Mucosa of gallbladder (tissue), 1 donor: ENCODE results near the gene CXCR1. TPM values are rescaled to one million over a fixed set of nuclear protein-coding genes. Genes with fewer than 3 reads are reported as not detected.
"Not testable (repeated sequence)": the region's sequence is repeated elsewhere in the genome, so short reads cannot be mapped to it uniquely, and the experiment has no call there.

ENCODE experiments used
- DNase-seq: peaks from one replicate; pipeline ENCODE4 v3.0.0-alpha.2; 2020; ENCODE audit warnings: low spot score
- total RNA-seq: library from RNA; stranded (reverse); gene quantifications from one replicate; pipeline ENCODE4 v1.2.1, GENCODE V29; 2021
- donor health status: DM: no; HTN: no; CAD: no.

Gene CXCR1
- total RNA-seq, 1 donor from 2014 or later: not detected

GRCh38 chr2:218161644-218162043, 5.1 kb downstream of the CXCR1 start:
- DNase-seq: no peak

DNA sequence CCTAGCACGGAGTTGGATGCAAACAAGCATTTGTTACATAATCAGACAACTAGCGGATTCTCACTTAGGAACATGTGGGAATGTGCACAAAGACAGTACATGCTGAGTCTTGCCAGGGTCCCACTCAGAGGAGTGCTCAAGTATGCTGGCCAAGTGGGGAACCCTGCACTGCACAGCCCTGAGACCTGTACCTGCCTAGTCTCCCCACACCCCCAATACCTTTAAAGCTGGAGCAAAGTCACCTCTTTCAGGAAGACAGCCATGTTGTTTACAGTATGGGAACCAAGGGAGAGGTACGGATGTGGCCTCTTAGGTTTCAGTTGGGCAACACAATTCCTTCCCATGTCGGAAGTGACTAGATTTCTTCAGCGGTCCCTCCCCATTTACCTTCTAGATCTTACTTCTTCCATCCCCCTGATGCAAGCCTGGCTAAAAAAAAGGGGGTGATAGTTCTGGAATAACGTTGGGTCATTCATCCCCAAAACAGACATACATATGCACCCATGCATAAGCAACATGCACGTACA, 10.7 kb downstream of the CXCR1 start:
- no peak for DNase-seq

GRCh38 chr2:218152777-218153176, 14.0 kb downstream of the CXCR1 start:
- no peak for DNase-seq

DNA sequence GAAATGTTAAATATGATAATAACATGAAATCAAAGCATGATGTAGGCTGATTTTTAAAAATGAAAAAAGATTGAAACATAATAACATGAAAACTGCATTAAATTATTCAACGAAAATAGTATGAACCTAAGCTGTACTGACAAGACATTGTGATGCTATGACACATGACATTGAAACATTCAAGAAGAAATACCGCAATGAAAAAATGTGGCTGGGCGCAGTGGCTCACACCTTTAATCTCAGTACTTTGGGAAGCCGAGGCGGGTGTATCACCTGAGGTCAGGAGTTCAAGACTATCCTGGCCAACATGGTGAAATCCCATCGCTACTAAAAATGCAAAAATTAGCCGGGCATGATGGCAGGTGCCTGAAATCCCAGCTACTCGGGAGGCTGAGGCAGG, 14.6 kb downstream of the CXCR1 start:
- no peak for DNase-seq

DNA sequence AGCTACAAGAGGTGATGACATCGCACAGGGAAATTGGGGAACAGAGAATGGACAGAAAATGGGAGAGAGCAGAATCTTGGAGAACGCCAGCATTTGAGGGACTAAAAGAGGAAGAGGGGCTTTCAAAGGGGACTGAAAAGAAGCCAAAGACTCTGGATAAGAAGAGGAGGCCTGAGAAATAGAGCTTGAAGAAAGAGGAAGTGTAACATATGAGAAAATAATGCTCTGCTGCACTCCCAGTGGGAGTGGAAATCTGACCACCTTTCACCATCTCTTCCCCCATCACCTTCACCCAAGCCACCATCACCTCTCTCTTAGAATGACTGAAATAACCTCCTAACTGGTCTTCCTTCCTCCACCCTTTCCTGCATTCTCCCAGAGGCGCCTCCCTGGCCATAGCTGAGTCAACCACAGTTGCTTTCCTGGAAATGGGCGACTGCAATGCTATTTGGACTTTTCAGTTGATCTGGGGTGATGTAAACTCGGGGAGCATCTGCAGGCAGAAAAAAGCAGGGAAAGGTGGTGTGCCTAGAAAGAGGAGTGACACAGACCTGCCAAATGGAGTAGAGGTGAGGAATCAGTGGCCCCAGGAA, 16.8 kb downstream of the CXCR1 start:
- no peak for DNase-seq

- no peak for DNase-seq
Measured at GRCh38 chr2:218149098-218149497, 17.7 kb downstream of the CXCR1 start.

GRCh38 chr2:218146056-218146455, 20.7 kb downstream of the CXCR1 start:
- no peak for DNase-seq

DNA sequence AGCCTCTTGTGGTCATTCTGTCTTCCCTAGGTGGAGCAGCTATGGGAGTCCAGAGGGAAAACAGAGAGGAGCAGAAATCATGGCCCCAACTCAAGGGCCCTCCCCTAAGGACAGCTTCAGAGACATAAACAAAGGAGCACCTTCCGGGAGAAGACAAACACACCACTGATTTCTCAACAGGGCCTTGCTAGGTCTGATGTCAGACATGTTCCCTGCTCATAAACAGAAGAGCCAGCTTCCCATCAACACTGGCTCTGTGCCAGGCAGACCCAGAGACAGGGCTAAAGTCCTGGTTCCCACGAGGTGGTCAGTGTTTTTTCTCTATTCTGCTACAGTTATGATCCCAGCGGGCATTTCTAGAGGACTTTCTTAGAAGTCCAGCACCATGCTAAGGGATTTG, 21.6 kb downstream of the CXCR1 start:
- no peak for DNase-seq

- no peak for DNase-seq
Measured at GRCh38 chr2:218138047-218138446, 28.7 kb downstream of the CXCR1 start.

DNA sequence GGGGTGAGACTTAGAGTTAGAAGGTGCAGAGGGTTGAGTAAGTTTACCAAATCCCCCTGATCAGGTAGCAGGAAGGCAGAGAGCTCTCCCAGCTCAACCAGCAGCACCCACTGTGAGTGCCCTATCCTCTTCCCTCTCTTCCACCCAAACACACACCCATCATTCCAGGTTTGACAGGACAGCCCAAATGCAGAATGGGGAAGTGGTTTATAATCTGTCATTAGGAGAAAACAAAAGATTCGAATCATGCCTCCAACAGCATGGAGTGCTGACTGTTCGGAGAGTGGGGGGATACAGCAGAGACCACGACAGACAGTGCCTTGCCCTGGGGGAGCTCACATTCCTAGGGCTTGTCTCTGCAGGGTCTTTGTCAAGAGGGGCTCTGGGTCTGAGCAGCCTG, 29.2 kb downstream of the CXCR1 start:
- no peak for DNase-seq

- no peak for DNase-seq
Measured at GRCh38 chr2:218130822-218131221, 35.9 kb downstream of the CXCR1 start.

DNA sequence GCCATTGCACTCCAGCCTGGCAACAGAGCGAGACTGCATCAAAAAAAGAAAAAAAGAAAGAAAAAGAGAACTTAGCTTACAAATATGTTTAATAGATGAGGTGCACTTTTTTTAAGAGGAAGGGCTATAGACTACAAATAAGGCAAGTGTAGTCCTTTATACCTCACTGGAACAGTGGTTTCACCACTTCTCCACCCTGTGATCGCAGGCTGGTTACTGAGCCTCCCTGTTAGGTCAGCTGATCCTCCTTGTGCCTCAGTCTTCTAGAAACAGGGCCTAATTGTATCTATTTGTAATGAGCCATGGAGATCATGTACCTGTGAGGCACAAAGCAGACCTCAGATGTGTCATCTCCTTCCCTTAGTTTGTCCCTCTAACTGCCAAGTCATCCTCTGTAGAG, 36.4 kb downstream of the CXCR1 start:
- no peak for DNase-seq

- no peak for DNase-seq
Measured at GRCh38 chr2:218129458-218130135, 37.2 kb downstream of the CXCR1 start.

DNA sequence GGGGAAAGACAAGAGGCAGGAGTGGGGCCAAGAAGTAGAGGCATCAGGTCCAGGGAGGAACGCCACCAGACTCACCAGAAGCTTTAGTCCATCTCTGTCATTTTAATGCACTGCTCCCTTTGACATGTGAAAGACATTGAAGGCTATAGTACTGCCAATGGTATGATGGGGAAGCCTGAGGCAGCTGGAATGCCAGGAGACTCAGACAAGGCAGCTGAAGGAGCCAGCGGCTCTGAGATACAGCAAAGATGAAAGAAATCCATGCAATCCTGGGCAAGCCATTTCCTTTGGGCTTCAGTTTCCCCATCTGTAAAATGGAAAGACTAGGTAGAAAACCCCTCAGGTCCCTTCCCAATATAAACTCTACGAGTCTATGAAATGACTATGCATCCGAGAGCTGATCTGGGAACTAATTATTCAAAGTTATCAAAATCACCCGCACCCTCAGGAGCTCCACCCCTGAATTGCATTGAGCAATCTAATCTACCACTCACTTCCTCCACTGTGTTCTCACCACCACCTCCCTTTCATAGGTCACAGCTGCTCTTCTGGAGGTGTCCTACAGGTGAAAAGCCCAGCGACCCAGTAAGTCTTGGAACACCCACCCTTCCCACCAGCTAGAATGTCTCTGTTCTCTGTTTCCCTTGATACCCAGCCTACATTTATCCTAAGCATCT, 37.8 kb downstream of the CXCR1 start:
- DNase-seq: no peak

DNA sequence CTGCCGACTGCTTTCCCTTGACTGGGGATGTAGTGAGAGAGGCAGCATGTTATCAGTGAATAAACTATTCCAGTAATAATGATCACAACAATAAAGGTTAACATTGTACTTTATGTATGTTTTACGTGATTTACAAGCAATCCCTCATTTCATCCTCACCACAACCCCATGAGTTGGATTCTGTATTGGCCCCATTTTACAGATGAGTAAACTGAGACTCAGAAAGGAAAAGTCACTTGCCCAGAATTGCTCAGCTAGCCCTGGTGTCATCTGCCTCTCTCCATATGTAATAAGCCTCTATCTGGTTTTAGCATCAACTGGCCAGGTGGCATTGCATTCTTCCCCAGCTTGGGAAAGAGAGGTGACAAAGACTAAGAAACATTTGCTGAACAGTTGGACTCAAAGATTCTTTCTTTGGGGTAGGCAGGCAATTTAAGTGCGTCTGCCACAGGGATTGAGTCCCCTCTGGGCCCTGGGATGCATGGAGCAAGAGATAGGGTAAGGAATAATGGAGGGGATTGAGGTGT, 38.8 kb downstream of the CXCR1 start:
- no peak for DNase-seq

DNA sequence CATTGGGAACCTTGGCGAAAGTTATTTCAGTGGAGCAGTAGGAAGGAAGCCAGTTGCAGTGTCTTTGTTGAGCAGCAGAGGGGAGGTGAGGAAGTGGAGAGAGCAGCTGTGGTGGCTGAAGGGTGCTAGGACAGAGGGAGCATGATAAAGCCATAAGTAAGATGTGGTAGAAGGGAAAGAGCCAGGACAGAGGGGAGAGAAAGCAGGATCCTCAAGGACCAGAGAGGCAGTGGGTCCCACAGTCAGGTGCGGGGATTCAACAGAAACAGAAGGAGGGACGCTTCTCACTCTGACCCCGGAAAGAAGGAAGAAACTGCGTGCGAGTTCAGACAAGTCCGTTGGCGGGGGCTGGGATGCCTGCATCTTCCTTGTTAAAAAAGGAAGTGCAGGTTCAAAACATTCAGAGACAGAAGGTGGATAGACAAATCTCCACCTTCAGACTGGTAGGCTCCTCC, 41.1 kb downstream of the CXCR1 start, which contains the start of gene CXCR2:
CXCR2 (plus strand) TSS at position 403 of the 455 bp plus-strand sequence. CDS start 8,774 bp downstream, outside the sequence.
- no peak for DNase-seq

DNA sequence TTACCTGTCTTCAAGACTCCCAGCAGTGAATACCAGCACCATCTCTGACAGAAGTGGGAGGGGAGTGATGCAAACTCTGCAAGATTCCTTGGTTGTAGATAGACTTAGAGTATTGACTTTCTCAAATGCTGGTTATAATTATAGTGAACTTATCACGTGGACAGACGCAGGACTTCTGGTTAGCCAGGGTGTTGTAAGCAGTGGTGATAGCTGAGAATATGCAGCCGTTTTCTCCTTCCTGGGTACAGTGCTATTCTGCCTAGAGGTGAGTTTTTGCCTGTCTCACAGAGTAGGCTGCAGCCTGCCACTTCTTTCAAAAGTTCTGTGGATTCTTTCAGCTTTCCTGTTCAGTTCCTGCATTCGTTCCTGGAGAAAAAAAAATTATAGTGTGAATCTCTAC, 41.7 kb downstream of the CXCR1 start:
- DNase-seq: no peak

GRCh38 chr2:218123986-218124385, 42.8 kb downstream of the CXCR1 start:
- no peak for DNase-seq

DNA sequence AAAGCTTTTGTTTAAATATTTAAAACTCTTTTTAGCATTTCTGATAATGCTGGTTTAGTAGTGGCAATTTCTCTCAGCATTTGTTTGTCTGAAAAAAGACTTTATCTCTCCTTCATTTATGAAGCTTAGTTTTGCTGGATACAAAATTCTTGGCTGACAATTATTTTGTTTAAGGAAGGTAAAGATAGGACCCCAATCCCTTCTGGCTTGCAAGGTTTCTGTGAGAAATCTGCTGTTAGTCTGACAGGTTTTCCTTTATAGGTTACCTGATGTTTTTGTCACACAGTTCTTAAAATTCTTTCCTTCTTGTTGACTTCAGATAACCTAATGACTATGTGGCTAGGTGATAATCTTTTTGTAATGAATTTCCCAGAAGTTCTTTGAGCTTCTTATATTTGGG, 44.5 kb downstream of the CXCR1 start:
- DNase-seq: not testable (repeated sequence)

- DNase-seq: not testable (repeated sequence)
Measured at GRCh38 chr2:218121789-218122188, 45.0 kb downstream of the CXCR1 start.
